HEK293 (cell line): ENCODE measurements around the gene SEPTIN5.

Source experiments
- CTCF ChIA-PET: fragments of 350-600 bp; formaldehyde crosslinking; extraction: SDS; loops from one replicate; lab custom pipeline; 2021; ENCODE audit warnings: antibody characterized with exemption; lab: Yijun Ruan, JAX
- POLR2A ChIA-PET: fragments of 300-600 bp; formaldehyde crosslinking; extraction: SDS; loops from one replicate; lab custom pipeline; 2020; ENCODE audit warnings: antibody characterized with exemption, inconsistent platforms; lab: Yijun Ruan, JAX
- H3K27ac ChIP-seq: fragments of 200-500 bp; sonication (Bioruptor generic); 2 replicates; pipeline ENCODE4 v1.5.1; 2014; ENCODE audit warnings: low read depth, low read length, control low read depth, inconsistent platforms; ENCODE audit errors: extremely low read depth
- H3K36me3 ChIP-seq, 2 experiments: fragments of 200-500 bp in 1 of 2; sonication (Bioruptor generic) in 1 of 2; 1 replicate in 1 of 2; 2 replicates in 1 of 2; pipeline ENCODE4 v1.5.1; 2014 to 2017; ENCODE audit warnings: inconsistent platforms in 2 of 2, low read length in 2 of 2; ENCODE audit not compliant: control insufficient read depth in 2 of 2, insufficient read depth in 1 of 2
- H3K4me1 ChIP-seq: fragments of 200-500 bp; sonication (Bioruptor generic); 2 replicates; pipeline ENCODE4 v1.5.1; 2014; ENCODE audit warnings: mild to moderate bottlenecking, low read length, inconsistent platforms; ENCODE audit not compliant: control insufficient read depth, insufficient read depth
- H3K4me3 ChIP-seq: 2 replicates; pipeline ENCODE4 v1.5.1; 2011; ENCODE audit warnings: low read depth, mild to moderate bottlenecking, control low read depth, low read length, moderate library complexity
- H3K9me3 ChIP-seq: fragments of 200-500 bp; sonication (Bioruptor generic); 2 replicates; pipeline ENCODE4 v1.5.1; 2014; ENCODE audit warnings: low read depth, low read length, inconsistent platforms; ENCODE audit not compliant: control insufficient read depth, insufficient read depth
- GLIS2 ChIP-seq: fragments of 450-650 bp; formaldehyde crosslinking; IDR thresholded peaks from 2 replicates; pipeline ENCODE4 v1.5.1; 2016; ENCODE audit warnings: missing biosample characterization, missing genetic modification characterization
- HOXD13 ChIP-seq: sonication (generic); formaldehyde crosslinking; IDR thresholded peaks from 2 replicates; pipeline ENCODE4 v1.8.0; 2022; ENCODE audit warnings: missing genetic modification reagents, borderline replicate concordance
- MEIS1 ChIP-seq: sonication (generic); formaldehyde crosslinking; IDR thresholded peaks from 2 replicates; pipeline ENCODE4 v1.8.1; 2022; ENCODE audit warnings: missing genetic modification reagents, mild to moderate bottlenecking, borderline replicate concordance
- SP2 ChIP-seq: fragments of 450-650 bp; formaldehyde crosslinking; IDR thresholded peaks from 2 replicates; pipeline ENCODE4 v1.5.1; 2016; ENCODE audit warnings: missing biosample characterization, missing genetic modification characterization
- ZBTB20 ChIP-seq: fragments of 450-650 bp; formaldehyde crosslinking; IDR thresholded peaks from 2 replicates; pipeline ENCODE4 v1.5.1; 2016; ENCODE audit warnings: missing biosample characterization, missing genetic modification characterization
- ZBTB8A ChIP-seq: fragments of 450-650 bp; formaldehyde crosslinking; IDR thresholded peaks from 2 replicates; pipeline ENCODE4 v1.5.1; 2016; ENCODE audit warnings: missing biosample characterization, missing genetic modification characterization
- ZNF239 ChIP-seq: fragments of 450-650 bp; formaldehyde crosslinking; IDR thresholded peaks from 2 replicates; pipeline ENCODE4 v1.5.1; 2016; ENCODE audit warnings: missing biosample characterization, missing genetic modification characterization
- ZNF335 ChIP-seq: fragments of 450-650 bp; formaldehyde crosslinking; conservative IDR thresholded peaks from 2 replicates; pipeline ENCODE4 v1.5.1; 2016; ENCODE audit warnings: missing biosample characterization, missing genetic modification characterization
- ZNF548 ChIP-seq: fragments of 450-650 bp; formaldehyde crosslinking; IDR thresholded peaks from 2 replicates; pipeline ENCODE4 v1.5.1; 2016; ENCODE audit warnings: missing biosample characterization, missing genetic modification characterization
- ZNF785 ChIP-seq: fragments of 450-650 bp; formaldehyde crosslinking; IDR thresholded peaks from 2 replicates; pipeline ENCODE4 v1.5.1; 2016; ENCODE audit warnings: missing biosample characterization, missing genetic modification characterization
- TF ChIP-seq, protein P1 (sequence below): fragments of 450-650 bp; formaldehyde crosslinking; IDR thresholded peaks from 2 replicates; pipeline ENCODE4 v1.5.1; 2016; ENCODE audit warnings: missing biosample characterization, missing genetic modification characterization
- TF ChIP-seq, protein P2 (sequence below): fragments of 450-650 bp; formaldehyde crosslinking; IDR thresholded peaks from 2 replicates; pipeline ENCODE4 v1.5.1; 2016; ENCODE audit warnings: missing biosample characterization, missing genetic modification characterization

Gene SEPTIN5

DNA sequence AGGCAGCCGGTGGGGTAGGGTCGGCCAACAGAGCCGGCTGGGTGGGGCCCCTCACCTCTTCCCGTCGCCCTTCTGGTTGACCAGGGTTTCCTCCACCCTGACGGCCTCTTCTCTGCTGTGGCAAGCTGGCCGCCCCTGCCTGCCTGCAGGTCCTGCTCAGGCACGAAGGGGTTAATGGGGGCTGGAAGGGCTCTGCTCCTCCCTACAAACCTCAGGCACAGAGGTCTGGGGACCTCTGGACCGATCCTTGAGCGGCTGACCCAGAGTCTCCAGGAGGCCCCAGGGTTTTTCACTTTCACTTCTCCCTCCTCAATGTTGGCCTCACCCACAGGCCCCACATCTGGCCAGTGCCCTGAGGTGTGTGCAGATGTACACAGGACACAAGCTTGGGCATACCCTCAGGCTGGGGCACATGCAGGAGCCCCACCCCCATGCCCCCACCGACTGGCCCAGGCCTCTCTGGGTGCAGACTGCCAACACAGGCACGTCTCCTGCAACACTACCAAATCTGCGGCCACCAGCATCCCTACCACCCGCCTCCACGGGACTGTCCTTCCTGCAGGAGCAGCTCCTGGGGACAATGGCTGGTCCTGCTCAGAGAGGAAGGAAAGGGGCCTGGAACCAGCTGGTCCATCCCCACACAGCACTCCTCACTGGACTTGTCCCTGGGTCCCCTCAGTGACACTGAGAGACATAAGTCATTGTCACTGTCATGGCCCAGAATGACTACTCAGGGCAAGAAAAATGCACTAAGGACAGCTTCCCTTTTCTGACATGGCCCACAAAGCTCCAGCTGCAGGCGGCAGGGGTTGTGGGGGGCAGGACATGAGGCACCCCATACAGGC is 43.1 kb downstream of the SEPTIN5 start:
- TF ChIP-seq ZNF785 (tag by site-specific recombination) (no peak), GLIS2 (tag by site-specific recombination) (peak; percentile 70), ZNF239 (no peak), MEIS1 (CRISPR knock-in tag) (no peak), ZNF335 (tag by site-specific recombination) (peak; percentile 16; the same call in 1 of the 2 replicates), ZBTB20 (tag by site-specific recombination) (peak; percentile 9; the same call in 1 of the 2 replicates), SP2 (tag by site-specific recombination) (peak; percentile 16; the same call in 1 of the 2 replicates), ZNF548 (peak; percentile 43; the same call in 1 of the 2 replicates)
- TF ChIP-seq, protein P1, sequence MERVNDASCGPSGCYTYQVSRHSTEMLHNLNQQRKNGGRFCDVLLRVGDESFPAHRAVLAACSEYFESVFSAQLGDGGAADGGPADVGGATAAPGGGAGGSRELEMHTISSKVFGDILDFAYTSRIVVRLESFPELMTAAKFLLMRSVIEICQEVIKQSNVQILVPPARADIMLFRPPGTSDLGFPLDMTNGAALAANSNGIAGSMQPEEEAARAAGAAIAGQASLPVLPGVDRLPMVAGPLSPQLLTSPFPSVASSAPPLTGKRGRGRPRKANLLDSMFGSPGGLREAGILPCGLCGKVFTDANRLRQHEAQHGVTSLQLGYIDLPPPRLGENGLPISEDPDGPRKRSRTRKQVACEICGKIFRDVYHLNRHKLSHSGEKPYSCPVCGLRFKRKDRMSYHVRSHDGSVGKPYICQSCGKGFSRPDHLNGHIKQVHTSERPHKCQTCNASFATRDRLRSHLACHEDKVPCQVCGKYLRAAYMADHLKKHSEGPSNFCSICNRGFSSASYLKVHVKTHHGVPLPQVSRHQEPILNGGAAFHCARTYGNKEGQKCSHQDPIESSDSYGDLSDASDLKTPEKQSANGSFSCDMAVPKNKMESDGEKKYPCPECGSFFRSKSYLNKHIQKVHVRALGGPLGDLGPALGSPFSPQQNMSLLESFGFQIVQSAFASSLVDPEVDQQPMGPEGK (tag by site-specific recombination), result peak; percentile 17; the same call in 1 of the 2 replicates
- no peaks in the 10 kb centered on the region for H3K4me1 ChIP-seq
- peaks cover 0 to 3% of the 10 kb centered on the region in 2 experiments; a peak in 1 of 3 replicates for H3K36me3 ChIP-seq
- no peak overlapping the region; the same call in 1 of the 2 replicates for H3K27ac ChIP-seq
- H3K4me3 ChIP-seq, result no peak overlapping the region
- no peaks in the 10 kb centered on the region for H3K9me3 ChIP-seq
- ChIA-PET CTCF (interaction anchor here (0.5 to 5.3 kb wide), 8 partner anchors 16 to 153 kb away, joined by 3 to 42 read pairs (median 5); no protein-coding TSS in a partner anchor), POLR2A (interaction anchor here (1.0 to 1.2 kb wide), 6 partner anchors 14 to 99 kb away, joined by 3 to 7 read pairs (median 3); partner anchors contain the start of genes GNB1L, GP1BB and RTL10)

DNA sequence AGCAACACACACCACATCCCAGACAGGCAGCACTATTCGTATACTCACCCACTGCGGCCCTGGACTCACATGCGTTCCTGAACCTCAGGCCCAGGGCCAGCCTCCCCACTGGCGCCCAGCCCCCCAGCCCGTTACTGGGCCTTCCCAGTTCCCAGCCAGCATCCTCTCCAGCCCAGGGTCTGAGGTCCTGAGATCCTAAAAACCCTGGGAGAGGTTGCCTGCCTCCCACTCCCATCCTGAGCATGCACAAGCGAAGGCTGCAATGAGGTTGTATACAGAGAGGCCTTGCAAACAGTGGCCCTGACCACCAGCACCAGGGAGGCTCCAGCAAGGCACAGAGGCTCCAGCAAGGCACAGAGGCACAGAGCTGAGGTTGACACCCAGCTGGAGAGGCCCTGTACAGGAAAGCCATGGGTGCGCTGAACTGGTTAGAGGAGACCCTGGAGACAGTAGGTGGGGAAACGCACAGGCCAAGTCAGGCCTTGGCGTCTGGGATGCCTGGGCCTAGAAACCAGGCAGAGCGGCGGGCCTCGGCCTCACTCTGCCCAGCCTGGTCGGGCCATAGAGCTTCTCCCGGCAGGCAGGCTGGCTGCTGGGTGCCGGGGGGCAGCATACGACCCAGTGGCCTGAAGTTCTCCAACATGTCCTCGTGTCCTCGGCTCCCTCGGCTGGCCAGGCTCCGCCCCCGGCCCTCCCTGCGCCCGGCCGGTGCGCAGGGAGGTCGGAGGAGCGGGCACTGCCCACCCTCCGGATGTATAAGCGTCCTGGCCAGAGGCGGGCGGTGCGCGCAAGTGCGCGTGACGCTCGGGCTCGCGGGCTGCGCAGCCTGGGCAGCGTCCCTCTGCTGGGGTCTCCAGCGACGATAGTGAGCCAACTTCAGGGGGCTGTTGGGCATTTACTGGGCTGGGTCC is 43.9 kb downstream of the SEPTIN5 start:
- peaks cover 0 to 12% of the 10 kb centered on the region in 2 experiments; a peak in 1 of 3 replicates for H3K36me3 ChIP-seq
- H3K9me3 ChIP-seq, result no peaks in the 10 kb centered on the region
- no peak overlapping the region for H3K27ac ChIP-seq
- TF ChIP-seq, protein P2, sequence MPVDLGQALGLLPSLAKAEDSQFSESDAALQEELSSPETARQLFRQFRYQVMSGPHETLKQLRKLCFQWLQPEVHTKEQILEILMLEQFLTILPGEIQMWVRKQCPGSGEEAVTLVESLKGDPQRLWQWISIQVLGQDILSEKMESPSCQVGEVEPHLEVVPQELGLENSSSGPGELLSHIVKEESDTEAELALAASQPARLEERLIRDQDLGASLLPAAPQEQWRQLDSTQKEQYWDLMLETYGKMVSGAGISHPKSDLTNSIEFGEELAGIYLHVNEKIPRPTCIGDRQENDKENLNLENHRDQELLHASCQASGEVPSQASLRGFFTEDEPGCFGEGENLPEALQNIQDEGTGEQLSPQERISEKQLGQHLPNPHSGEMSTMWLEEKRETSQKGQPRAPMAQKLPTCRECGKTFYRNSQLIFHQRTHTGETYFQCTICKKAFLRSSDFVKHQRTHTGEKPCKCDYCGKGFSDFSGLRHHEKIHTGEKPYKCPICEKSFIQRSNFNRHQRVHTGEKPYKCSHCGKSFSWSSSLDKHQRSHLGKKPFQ, result no peak
- TF ChIP-seq ZBTB8A (tag by site-specific recombination), result peak; percentile 20; the same call in 1 of the 2 replicates
- TF ChIP-seq, all 188 proteins: peak for 1
- ChIA-PET CTCF (interaction anchor here (0.5 to 5.3 kb wide), 5 partner anchors 23 to 152 kb away, joined by 3 to 42 read pairs (median 5); no protein-coding TSS in a partner anchor), POLR2A (interaction anchor here (0.8 kb wide), 1 partner anchor 96 kb away, joined by 3 read pairs; no protein-coding TSS in a partner anchor)
- Histone ChIP-seq H3K4me1 (no peaks in the 10 kb centered on the region), H3K4me3 (no peak overlapping the region)

DNA sequence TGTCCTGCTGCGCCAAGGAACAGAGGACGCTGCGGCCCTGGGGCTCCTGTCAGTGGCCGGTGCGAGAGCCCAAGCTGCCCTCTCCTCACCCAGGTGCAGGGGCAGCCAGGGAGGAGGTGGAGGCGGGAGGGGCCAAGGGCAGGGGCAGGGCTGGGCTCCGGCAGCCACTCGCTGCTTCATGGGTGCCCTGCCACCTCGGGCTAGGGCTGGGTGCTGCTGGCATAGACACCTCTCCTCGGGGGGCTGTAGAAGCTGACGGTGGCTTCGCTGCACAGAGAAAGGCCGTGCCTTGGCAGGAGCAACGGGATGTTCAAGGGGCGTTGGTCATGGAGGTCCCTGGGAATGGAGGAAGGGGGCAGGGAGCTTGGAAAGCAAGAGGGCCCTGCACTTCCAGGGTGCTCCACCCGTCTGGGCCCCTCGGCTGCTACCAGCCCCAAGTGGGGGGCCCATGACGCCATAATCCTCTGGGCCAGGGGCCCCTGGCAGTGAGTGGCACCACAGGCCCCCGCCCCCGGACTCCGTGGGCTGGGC is 44.7 kb downstream of the SEPTIN5 start:
- no peak overlapping the region for H3K4me3 ChIP-seq
- no peaks in the 10 kb centered on the region for H3K9me3 ChIP-seq
- H3K27ac ChIP-seq, result no peak overlapping the region
- no peaks in the 10 kb centered on the region for H3K4me1 ChIP-seq
- ChIA-PET CTCF (interaction anchor here (0.6 kb wide), 1 partner anchor 648 kb away, joined by 4 read pairs; no protein-coding TSS in a partner anchor), POLR2A (interaction anchor here (0.8 kb wide), 1 partner anchor 95 kb away, joined by 3 read pairs; no protein-coding TSS in a partner anchor)
- TF ChIP-seq HOXD13 (CRISPR knock-in tag), result no peak
- H3K36me3 ChIP-seq, result peaks cover 0 to 19% of the 10 kb centered on the region in 2 experiments; a peak in 1 of 3 replicates
